ENCODE measurements around the gene STAT5B.

STAT5B gene

DNA sequence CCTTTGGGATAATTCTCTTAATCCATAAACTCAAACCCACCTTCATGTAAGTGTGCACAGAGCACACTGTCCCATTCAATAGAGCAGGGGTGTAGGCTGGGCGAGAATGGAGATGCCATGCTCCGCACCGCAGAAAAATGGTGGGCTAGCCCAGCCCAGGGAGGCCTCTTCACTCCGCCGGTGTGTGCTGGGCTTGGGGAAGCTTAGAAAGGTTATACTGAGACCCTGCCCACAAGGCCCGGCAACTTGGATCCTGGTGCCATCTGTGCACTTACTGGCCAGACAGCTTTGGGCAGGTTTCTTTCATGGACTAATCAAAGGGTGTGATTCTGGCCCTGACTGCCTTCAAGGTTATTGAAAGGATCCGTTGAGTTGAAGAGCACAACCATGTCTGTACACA lies 8.4 kb upstream of the STAT5B start:
- DNase-seq: no peak

DNA sequence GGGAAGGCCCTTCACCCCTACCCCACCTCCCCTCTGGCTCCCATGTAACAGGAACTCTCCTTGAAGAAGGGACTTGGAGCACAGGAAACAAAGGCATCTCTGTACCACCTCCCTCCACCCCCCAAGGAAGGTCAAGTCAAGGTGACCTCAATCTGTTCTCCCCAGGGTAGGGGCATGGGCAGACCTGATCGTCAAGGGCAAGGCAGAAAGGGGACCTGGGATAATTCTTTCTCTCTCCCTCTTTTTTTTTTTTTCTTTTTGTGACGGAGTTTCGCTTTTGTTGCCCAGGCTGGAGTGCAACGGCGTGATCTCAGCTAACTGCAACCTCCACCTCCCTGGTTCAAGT lies 7.8 kb upstream of the STAT5B start:
- no peak for DNase-seq

DNA sequence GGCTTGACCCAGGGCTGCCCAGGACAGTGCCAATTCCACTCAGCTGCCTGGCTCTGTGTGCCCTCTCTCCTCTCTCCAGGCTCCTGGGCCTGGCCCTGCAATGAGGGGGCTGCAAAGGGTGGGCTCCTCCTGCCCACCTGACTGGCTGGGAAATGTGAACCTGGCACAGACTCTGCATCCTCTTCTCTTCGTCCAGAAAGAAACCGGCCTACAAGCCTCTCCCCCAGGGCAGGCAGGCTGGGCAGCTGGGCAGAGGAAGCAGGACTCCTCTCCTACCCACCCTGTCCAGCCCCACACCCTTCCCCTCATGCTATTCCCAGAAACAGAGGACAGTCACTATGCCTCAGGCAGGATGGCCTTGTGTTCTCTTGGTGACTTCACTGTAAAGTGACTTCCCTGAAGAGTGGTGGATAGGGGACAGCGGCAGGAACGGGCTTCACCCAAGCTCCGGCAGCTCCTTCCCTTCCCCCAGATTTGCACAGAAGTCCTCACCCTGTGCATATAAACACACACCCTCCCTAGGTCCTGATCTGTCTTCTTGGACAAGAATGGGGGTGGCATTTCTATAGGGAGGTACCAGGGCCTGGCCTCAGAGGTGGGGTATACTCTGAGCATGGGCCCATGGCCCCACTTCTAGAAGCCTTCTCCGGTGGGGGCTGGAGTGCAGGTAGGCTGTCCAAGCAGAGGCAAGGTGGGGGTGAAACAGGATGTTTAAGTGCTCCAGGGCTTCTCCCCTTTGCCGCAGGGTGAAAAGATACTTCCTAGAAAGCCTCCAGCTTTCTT lies 7.2 kb upstream of the STAT5B start:
- DNase-seq: no peak

DNA sequence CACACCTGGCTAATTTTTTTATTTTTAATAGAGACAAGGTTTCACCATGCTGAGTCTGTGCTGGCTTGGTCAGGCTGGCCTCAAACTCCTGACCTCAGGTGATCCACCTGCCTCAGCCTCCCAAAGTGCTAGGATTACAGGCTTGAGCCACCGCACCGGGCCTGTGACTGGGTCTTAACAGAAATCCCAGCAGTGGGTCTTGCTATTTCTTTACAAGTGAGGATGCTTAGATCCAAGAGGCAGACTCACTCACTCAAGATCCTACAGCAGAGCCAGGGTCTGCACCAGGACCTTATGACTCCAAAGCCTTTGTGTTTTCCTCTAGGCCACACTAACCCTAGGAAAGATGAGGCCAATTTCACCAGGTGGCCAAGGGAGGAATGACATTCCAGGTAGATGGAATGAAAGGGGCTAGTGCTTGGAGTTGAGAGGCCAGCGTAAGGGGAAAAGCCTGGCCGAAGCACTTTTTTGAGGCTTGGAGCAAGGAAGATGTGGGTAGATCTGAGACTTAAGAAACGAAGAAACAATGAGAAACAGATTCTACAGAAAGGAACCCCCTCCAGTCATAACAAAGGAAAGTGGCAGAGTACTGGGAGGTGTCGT lies 6.4 kb upstream of the STAT5B start:
- DNase-seq: no peak

DNA sequence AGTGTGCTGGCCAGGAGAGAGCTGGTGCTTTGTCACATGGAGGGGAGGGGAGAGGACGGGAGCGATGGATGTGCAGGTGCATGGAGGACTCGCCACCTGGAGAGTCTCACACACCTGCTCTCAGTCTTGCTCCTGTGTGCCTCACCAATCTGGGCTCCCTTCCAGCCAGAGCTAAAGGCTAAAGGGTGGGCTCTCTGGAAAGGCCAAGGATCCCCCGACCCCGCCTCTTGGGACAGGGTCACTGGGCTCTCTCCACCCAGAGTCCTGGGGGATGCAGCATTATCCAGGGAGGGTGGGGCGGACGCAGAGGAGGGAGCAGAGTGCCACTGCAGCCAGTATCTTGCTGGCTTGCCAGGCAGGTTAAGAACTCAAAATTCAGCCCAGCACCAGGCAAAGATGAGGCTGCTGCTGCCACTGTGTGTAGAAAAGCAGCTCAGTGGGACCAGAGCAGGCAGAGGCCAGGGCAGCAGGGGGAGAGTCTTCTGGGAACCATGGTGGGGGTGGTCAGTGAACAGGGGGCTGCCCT lies 5.4 kb upstream of the STAT5B start:
- DNase-seq: no peak

DNA sequence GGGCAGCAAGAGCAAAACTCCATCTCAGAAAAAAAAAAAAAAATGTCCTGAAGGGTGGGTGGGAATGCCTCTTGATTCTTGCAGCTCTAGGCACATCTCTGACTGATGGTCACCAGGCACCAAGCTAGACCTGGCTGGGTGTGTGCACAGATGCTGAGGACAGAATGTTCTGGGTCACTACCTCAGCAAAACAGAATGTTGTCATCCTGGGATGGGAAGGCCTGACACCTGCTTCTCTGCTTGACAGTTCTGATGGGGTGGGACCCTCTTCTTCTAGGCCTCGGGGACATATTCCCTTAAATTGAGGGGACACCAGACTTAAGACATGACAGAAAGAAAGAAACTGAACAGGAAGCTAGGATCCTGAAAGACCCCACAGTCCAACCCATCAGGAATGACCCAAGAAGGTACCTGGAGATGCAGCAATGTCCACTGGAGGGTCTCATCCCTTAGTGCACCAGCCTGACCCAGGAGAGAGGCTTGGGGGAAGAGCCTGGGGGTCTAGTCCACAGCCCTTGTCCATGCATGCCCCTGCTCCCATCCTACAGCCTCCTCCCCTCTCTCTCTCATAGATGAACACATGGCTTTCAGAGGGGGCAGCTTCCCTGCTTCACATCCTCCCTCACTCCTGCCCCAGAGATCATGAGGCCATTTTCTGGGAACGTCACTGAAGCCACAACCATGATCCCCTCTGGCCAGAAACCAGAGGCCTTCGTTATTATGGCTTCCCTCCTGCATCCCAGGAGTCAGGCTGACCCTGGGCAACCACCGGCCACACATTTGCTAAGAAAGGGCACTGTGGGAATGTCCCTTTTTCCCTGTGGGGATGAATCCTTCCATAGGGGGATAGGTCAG lies 3.8 kb upstream of the STAT5B start:
- DNase-seq: no peak

DNA sequence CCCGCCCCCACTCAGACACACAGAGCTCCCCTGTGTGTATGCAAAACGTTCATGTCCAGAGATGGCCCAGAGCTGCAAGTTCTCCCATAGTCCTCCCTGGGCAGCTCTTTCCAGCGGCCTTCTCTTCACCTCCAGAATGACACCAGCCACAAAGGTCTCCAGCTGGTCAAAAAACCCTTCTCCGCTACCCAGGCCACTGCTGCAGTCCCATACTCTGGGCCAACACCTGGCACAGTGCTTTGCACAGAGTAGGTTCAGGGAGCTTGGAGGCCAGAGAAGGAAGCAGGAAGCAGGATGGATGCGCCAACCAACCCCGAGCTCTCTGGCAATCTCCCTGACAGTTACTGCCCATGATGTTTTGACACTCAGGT lies 1.1 kb upstream of the STAT5B start:
- no peak for DNase-seq

DNA sequence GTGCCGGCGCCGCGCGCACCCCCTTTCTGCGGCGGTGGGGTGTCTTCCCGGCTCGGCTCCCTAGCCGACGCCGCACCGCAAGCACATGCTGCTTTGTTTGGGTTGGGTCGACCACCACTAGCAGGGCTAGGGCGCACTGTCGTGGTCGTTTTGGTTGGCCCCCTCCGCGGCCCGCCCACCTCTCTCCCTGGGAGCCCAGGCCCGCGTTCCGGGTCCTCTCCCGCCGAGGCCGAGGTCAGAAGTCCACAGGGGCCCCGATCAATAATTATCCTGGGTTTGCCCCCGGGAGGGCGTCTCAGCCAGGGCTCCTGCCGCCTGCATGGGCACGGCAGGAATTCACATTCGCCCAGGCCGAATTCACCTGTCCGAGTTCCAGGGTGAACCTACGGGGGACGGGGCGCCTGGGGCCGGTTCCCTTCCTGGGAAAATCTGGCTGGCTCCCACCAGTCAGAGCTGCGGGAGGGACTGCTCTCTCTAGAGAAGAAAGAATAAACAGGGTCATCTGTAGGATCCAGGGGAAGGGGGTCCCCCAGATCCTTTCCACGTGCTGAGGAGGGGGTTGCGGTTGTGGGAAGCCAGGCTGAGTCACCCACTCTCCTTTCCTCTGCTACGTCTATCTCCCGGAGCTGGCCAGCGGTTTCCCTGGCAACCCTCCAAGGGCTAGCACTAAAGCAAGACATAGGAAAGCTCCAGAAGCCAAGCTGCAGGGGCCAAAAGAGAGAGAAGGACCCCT lies 584 bp upstream of the STAT5B start:
- peak; percentile 38 for DNase-seq

DNA sequence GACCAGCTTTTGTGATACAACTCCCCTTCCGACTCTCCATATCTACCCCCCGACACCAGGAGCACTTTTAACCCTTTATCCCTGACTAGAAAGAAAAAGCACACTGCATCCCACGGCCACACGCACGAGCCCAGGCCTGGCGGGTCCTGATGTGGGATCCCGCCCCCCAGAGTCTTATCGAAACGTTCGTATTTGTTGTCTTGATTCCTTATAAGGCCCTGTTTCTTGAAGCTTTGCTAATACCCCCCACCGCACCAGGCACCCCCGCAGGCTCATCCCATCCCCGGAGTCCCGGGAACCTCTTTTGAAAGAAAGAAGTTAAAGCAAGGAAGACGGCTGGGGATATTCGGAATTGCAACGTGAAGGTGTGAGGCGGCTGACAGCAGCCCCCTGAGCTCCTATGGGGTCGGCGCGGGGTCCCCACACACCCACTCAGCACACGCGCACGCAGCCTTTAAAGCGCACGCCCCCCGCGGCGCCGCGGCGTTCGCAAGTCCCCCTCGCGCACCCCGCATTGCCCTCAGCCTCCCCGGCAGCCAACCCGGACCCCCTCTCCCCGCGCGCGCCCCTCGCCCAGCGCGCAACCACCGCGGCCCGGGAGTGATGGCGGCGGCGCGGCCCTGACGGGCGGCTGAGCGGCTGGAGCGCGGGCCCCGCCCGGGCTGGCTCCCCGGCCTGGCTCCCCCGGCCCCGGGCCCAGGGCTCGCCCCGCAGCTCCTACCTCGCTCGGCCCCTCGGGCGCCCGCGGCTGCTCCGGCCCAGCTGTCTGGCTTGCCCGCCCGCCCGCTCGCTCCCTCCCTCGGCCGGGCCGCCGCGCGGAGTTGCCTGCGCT lies 448 bp downstream of the STAT5B start:
- DNase-seq: peak; percentile 49

DNA sequence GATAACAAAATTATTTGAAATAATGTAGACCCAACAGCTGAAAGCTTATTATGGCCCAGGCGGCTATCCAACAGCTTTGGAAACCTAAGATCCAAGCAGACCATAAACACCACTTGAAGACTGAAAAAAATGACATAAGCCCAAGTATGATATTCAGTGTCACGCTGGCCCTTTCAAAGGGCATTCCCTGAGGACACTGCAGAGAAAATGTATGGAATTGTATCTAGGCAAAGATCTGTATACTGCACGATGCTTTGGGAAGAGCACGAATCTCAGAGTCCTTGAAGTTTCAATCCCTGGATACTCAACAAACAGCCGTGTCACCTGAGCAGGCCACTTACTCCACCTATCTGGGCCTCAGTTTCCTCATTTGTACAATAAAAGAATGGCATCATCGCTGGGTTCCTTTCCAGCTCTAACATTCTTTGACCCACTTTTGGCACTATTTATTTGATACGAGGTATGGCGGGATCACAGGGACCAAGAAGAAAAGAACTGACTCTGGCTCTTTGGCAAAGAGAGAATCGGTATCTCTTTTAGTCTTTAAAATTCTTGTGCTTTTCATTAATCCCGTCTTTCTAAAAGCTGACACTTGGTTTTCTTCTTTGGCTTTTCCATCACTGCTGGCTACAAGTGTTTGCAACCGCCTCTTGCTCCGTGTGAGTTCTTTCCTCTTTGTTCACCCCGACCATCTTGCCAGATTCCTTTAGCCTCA lies 1.2 kb downstream of the STAT5B start:
- peak; percentile 27 for DNase-seq

DNA sequence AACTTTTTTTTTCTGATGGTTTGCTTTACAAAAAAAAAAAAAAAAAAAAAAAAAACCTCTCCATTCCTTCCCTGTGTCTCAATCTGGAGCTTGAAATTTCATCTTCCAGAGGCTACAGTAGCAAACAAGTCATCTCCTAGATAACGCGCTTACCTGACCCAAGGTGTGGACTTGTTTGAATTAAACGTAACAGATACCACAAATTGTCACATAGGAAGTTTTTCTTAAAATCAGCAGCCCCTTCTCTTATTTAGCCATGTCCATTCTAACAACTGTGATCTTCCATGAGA lies 2.0 kb downstream of the STAT5B start:
- DNase-seq: peak; percentile 25

DNA sequence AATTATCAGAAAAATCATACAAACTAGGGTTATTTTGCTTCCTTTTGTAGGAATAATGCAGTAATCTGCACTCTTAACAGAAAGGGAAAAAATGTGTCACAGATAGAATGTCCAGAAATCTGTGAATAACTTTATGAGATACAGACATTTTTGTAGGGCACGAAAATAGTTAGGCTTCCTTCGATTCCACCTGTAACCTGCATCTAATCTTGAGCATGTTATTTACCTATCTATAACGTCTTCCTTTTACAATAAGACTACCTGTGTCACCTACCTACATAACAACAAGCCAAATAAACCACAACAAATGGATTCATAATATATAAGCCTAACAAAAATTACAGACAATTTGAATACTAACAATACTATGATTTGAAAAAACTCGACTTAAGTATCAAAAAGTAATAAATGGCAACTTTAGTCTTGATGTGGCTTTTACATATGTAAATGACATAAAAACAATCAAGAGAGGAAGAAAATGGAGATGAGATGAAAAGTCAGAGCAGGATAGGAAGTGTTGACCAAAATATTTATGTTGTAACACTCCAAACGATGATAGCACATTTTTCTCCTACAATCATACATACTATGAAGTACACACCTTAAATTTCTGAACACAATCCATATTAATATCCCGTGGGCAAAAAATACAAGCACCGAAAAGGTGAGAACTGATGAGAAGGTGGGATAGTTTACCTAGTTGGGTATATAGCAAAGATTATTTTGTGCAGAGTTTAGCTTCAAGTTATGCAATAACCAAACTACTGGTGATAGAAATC lies 2.5 kb downstream of the STAT5B start:
- DNase-seq: peak; percentile 45

DNA sequence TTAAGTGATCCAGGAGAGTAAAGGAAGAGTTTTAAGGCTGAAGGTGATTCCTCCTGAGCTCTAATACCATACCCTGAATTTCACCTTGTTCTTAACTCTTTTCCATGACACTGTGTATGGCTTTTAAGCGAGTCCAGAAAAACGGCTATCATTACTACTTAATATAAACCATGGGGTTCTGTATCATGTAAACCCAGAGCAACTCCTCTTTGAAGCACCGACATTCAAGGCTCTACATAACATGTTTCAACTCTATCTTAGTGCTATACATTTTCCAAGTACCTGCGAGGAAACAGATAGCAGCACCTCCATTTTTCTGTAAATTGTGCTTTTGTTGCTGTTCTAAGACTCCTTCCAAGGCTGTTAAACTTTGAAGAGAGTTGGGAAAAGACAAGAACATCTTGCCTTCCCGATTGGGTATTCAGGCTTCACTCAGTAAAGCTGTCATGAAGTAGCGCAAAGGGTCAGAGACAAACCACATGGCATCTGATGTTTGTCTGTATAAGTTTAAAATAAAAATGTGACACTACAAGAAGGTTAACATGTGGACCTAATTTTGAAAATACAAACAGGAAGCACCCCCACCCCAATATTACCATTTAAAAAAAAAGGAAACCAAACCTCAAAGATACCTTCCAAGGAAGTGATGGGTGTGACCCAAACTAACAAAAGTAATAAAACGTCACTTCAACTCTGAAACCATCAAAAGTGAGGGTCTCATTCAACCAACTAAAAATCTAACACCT lies 3.9 kb downstream of the STAT5B start:
- peak; percentile 75 for DNase-seq

DNA sequence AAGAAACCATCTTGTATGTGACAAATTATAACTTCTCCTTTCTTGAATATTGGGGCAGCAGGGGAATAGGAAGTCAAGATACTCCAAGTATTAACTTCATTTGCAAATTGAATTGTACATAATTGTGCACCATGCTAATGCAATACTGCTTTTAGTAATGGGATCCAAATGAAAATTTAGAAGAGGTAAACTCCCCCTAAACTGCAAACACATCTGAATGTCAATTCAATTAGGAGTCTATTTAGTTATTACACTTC lies 4.5 kb downstream of the STAT5B start:
- no peak for DNase-seq

DNA sequence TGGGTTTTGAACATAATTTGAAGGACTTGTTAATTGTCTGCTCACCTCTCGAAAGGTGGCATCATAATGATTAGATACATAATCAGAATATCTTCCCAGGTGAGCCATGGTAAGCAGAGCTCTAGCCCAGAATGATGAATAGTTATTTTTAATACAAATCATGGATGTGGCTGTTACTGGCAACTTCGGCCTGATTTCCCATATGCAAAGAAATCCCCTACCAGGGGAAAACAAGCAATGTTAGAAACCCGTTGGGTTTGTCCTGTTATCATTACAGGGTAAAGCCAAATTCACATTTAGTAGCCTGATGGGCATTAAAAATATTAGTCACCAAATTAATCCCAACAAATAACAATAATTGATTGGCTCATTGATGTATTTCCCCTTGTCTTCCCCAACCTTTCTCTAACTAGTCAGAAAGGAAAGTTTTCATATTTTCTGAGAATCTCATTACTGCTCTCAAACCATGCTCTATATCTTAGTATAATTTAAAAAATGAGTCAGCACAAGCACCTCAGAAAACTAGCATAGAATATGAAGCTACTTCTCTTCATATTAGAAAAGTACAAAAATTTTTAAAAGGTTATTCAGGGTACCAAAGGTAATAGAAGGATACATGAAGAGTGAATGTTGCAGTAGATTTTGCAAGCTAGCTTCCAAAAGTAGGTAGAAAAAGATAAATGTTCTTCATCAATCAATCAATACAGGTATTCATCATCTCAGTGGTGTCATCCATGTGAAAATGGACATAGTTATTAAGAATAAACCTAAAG lies 5.0 kb downstream of the STAT5B start:
- peak; percentile 63 for DNase-seq

DNA sequence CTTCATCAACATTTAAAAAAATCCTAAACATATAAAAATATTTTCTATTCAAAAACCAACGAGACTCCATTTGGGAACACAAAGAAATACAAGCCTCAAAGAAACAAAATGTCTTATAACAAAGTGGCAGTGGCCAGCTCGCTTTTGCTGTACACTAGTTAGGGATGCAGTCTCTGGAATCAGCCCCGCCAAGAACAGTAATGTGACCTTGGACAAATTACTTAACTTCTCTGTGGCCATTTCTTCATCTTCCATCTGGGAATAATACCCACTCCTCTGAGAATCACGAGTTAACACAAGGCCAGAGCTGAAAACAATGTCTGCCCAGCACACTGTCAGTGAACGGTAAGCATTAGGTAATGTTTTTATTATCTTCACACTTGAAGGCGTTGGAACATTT lies 5.6 kb downstream of the STAT5B start:
- no peak for DNase-seq

DNA sequence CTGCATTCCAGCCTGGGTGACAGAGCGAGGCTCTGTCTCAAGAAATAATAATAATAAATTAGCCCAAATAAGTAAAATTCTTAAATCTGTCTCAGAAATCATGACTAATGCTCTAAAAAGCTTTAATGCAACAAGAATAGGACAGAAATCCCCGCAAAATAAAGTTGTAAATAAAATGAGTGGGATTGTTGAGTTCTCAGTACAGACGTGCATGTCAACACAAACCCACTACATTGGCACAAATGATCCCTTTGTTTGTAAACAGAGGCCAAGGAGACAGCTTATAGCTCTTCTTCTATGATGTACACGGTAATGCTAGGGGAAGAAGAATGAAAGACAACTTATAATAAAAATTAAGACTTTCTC lies 6.0 kb downstream of the STAT5B start:
- DNase-seq: peak; percentile 23

DNA sequence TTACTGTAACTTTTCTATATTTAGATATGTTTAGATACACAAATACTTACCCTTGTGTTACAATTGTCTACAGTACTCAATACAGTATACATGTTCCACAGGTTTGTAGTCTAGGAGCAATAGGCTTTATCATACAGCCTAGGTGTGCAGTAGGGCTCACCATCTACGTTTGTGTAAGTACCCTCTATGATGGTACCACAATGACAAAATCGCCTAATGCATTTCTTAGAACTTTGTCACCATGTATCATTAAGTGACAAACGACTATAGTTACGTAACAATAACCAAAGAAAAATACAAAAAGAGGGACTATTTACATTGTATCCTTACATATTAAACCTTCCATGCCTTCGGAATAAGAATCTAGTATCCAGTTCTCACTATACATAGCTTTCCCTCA lies 8.0 kb downstream of the STAT5B start:
- DNase-seq: no peak

DNA sequence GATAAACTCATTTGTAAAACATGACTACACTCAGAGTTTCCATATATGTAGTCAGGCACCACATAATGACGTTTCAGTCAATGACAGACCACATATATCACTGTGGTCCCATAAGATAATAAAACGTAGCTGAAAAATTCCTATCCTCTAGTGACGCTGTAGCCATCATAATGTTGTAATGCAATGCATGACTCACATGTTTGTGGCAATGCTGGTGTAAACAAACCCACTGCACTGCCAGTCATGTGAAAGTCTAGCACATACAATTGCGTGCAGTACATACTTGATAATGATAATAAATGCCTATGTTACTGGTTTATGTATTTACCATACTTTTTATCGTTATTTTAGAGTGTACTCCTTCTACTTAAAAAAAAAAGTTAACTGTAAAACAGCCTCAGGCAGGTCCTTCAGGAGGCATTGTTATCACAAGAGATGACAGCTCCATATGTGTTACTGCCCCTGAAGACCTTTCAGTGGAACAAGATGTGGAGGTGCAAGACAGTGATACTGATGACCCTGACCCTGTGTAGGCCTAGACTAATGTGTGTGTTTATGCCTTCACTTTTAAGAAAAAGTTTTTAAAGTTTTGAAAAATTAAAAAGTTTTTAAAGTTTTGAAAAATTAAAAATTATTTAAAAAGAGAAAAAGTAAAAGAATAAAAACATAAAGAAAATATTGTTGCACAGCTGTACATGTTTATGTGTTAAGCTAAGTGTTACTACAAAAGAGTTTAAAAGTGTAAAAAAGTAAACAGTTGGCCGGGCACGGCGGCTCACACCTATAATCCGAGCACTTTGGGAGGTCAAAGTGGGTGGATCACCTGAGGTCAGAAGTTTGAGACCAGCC lies 9.0 kb downstream of the STAT5B start:
- DNase-seq: peak; percentile 86

Data from CD4-positive, alpha-beta T cell treated with Interleukin-21 for 1 hour (primary cell).